Upper lobe of left lung (tissue), 4 donors: Measurements from ENCODE around the gene VRK2.

ENCODE experiments used
- CTCF ChIP-seq, 6 experiments: fragments of 450-650 bp in 4 of 6; fragments of 200-600 bp in 2 of 6; sonication (generic) in 2 of 6; IDR thresholded peaks; one replicate each; pipeline ENCODE4 v1.5.1; 2016 to 2019; ENCODE audit warnings: antibody characterized with exemption in 6 of 6
- POLR2A ChIP-seq, 4 donors: fragments of 450-650 bp; IDR thresholded peaks; one replicate each; pipeline ENCODE4 v1.5.1; 2016 to 2017; ENCODE audit warnings: antibody characterized with exemption in 4 of 4, mild to moderate bottlenecking in 2 of 4
- POLR2AphosphoS5 ChIP-seq, 2 donors: sonication (generic); formaldehyde crosslinking; IDR thresholded peaks; one replicate each; pipeline ENCODE4 v1.5.1; 2017; ENCODE audit warnings: antibody characterized with exemption in 2 of 2

DNA sequence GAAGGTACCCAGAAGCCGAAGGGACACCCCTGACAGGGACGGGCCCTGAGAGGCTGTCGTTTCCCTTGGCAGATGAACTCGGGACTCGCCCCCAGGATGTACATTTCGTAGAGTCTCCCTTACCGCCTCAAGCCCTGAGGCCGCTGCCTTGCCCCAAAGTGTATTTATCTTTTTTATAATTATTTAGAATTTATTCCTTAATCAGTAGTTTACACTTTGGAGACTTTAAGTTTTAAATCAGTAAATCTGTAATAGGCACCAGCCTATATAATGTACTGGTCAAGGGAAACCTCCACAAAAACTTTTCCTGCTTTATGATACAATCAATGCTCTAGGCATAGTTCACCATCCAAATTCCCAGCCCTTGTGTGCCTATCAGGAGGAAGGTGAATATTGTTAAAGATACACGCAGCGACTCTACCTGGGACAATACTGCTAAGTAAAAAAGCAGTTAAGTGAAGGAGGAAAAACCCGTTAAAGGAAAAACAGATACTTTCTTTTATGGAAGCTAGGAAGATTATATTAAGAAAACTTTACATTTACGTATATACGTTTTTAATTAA is 848 bp downstream of the VRK2 start:
- TF ChIP-seq CTCF (IDR thresholded peaks at IDR 0.05) (no peak), POLR2AphosphoS5 (IDR thresholded peaks at IDR 0.05) (no peak), POLR2A (IDR thresholded peaks at IDR 0.05) (no peak)
